A549 (cell line): ENCODE results near the gene CDK7.

Experiments
- BHLHE40 ChIP-seq: IDR thresholded peaks from 2 replicates; pipeline ENCODE4 v1.6.1; 2012; ENCODE audit warnings: low read depth, low read length, inconsistent platforms
- EHF ChIP-seq: fragments of 250-450 bp; sonication (Bioruptor Pico); IDR thresholded peaks from 2 replicates; pipeline ENCODE4 v1.5.0; 2020; ENCODE audit warnings: mild to moderate bottlenecking
- NR3C1 ChIP-seq: fragments of >200 bp; sonication (Bioruptor Twin); formaldehyde crosslinking; IDR thresholded peaks from 3 replicates; pipeline ENCODE4 v1.6.1; 2017
- POLR2A ChIP-seq: IDR thresholded peaks from 2 replicates; pipeline ENCODE4 v1.6.1; 2012; ENCODE audit warnings: mild to moderate bottlenecking, low read length
- TP53 ChIP-seq: fragments of 250-450 bp; sonication (Bioruptor Pico); IDR thresholded peaks from 2 replicates; pipeline ENCODE4 v1.5.0; 2021; ENCODE audit warnings: mild to moderate bottlenecking, moderate library complexity
- ZFP36 ChIP-seq: fragments of 450-650 bp; IDR thresholded peaks from 2 replicates; pipeline ENCODE4 v1.6.1; 2014; ENCODE audit warnings: borderline replicate concordance; ENCODE audit not compliant: partially characterized antibody
- TF ChIP-seq, protein P1 (sequence below): fragments of >200 bp; sonication (Bioruptor Twin); formaldehyde crosslinking; IDR thresholded peaks from 3 replicates; pipeline ENCODE4 v1.5.1; 2016

- no peak for TF ChIP-seq BHLHE40
- no peak for TF ChIP-seq NR3C1
- no peak for TF ChIP-seq ZFP36
- TF ChIP-seq, protein P1, sequence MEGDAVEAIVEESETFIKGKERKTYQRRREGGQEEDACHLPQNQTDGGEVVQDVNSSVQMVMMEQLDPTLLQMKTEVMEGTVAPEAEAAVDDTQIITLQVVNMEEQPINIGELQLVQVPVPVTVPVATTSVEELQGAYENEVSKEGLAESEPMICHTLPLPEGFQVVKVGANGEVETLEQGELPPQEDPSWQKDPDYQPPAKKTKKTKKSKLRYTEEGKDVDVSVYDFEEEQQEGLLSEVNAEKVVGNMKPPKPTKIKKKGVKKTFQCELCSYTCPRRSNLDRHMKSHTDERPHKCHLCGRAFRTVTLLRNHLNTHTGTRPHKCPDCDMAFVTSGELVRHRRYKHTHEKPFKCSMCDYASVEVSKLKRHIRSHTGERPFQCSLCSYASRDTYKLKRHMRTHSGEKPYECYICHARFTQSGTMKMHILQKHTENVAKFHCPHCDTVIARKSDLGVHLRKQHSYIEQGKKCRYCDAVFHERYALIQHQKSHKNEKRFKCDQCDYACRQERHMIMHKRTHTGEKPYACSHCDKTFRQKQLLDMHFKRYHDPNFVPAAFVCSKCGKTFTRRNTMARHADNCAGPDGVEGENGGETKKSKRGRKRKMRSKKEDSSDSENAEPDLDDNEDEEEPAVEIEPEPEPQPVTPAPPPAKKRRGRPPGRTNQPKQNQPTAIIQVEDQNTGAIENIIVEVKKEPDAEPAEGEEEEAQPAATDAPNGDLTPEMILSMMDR, result no peak
- TF ChIP-seq POLR2A, result peak; percentile 72
- no peak for TF ChIP-seq TP53 (CRISPR knock-in tag)
- TF ChIP-seq EHF, result no peak
These were observed at the start of gene CDK7 for GRCh38 chr5:69234457-69235268.
